NK-92 (cell line): ENCODE measurements around the gene NEDD4L.

Experiments used
- DNase-seq: peaks from one replicate; lab custom pipeline; 2025; ENCODE audit not compliant: unreplicated experiment; lab: John Stamatoyannopoulos, UW

The NEDD4L gene

DNA sequence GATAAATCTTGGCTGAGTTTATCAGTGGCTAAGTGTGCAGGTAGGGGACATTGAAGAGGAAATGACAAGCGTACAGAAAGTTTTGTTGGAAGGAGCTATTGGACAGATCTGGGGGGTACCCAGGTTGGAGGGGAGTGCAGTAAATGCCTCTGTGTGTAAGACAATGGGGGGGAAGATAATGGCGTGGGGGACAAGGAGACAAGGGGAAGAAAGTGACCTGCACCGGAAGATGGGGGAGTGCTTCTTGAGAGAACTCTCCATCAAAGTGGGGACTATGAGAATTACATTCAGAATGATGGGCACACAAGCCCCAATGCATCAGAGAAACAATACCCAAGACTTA is 394.9 kb downstream of the NEDD4L start:
- no peak for DNase-seq

DNA sequence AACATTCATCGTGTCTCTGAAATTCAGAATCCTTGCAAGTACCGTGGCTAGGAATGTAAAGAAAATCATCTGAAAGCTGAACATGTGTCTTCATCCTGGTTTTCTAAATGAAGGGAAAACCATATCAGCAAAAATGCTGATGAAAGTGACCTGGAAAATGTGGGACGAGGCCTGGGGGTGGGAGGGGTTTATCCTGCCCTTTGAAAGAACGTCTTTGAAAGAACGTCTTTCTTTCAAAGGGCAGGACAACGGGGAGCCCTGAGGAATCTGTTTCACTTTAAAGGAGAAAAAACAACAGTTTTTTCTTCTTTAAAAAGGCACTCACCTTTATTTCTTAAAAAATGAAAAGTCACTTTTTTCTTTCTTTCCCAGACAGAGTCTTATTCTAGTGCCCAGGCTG is 399.6 kb downstream of the NEDD4L start:
- DNase-seq: no peak

DNA sequence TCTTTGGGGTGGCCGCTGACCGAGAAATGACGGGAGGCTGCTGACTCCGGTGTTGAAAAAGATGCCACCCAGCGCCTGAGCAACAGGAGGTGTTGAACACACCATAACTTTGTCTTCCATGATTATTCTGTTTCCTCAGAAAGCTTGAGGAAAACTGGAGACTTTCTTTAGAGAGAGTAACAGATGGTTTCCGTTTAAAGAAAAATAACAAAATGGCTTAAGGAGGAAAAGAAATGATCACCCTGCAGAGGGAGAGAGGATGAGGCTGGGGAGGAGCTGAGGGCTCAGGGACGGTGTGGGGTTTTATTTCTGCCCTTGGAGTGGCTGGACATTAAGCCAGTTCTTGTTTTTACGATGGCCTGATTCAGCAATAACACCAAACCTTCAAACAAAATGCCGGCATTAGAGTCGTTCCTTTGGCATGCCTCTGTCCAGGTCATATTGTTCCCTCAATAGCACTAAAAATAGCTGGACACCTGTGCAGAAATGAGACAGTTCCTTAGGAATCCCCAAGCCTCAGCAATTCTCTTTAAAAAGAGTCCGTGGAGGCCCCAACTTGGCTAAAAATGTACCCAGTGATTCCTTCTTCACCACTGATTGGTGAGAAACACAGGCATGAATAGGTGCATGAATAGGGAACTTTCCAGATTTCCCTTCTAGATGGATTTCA is 402.5 kb downstream of the NEDD4L start:
- no peak for DNase-seq

DNA sequence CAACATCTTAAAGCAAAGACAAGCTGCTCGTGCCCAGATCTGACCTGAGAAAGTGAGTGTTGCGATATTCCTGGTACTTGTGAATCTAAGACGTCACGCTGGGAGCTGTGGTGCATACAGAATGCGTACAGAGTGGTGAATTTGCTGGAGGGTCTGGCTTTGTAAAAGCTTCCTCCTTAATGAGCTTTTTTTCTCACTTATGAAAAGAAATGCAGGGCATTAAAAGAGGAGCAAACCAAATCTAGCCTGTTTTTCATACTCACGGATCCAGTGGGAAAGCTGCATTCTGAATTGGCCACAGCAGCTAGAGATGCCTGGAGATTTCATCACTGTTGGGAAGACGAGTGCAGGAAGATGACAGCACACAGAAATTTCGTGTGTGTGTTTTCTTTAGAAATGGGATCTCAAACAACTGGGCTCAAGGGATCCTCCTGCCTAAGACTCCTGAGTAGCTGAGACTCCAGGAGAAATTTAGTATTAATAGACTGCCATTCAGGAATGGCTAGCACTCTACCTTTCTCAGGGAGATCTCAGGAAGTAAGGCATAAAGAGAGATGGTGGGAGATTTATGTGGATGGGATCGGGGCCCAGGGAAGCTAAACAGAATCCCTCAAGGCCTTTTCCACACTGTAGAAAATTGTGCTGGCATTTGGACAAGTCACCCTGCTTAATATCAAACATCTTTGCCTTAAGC is 403.5 kb downstream of the NEDD4L start:
- DNase-seq: no peak

DNA sequence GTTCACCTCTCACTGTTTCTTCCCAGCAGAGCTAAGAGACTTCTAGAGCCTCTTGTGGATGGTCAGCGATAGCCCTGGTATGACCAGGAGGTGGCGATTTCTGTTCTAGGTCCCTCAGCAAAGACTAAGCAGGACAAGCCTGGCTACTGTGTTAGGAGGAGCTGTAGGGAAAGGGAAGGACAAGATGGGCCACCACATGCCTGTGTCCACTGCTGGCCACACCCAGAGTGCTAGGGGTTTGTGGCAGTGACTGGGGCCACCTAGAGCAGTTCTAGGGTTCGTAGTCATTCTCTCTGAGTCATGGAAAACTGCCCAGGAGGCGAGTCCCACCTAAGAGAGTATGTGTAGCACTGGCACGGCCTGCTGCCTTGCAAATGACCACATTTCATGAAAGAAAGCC is 405.4 kb downstream of the NEDD4L start:
- no peak for DNase-seq
